OCI-LY3 (cell line): ENCODE results near the gene SNED1.

Experiments used
- EZH2phosphoT487 ChIP-seq: fragments of 200-600 bp; shearing (Covaris generic); IDR thresholded peaks from 2 replicates; pipeline ENCODE4 v1.6.1; 2018; ENCODE audit warnings: antibody characterized with exemption, mixed run types, low read depth
- TF ChIP-seq, protein P1 (sequence below): fragments of 200-600, 300-600 bp; sonication (generic); IDR thresholded peaks from 2 replicates; pipeline ENCODE4 v1.5.1; 2014; ENCODE audit warnings: antibody characterized with exemption, low read length, low read depth

- TF ChIP-seq, protein P1, sequence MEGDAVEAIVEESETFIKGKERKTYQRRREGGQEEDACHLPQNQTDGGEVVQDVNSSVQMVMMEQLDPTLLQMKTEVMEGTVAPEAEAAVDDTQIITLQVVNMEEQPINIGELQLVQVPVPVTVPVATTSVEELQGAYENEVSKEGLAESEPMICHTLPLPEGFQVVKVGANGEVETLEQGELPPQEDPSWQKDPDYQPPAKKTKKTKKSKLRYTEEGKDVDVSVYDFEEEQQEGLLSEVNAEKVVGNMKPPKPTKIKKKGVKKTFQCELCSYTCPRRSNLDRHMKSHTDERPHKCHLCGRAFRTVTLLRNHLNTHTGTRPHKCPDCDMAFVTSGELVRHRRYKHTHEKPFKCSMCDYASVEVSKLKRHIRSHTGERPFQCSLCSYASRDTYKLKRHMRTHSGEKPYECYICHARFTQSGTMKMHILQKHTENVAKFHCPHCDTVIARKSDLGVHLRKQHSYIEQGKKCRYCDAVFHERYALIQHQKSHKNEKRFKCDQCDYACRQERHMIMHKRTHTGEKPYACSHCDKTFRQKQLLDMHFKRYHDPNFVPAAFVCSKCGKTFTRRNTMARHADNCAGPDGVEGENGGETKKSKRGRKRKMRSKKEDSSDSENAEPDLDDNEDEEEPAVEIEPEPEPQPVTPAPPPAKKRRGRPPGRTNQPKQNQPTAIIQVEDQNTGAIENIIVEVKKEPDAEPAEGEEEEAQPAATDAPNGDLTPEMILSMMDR, result no peak
- TF ChIP-seq EZH2phosphoT487, result no peak
These were observed 116.4 kb downstream of the SNED1 start for GRCh38 chr2:241114836-241115235.
